Stomach (tissue), 9 donors: ENCODE results near the gene BCAR1. TPM values are rescaled to one million over a fixed set of nuclear protein-coding genes. Genes with fewer than 3 reads are reported as not detected.

ENCODE experiments used
- DNase-seq, 2 donors: peaks; one replicate each; pipeline versions ENCODE4 v3.0.0 to v3.0.0-alpha.2; 2013 to 2019
- H3K27ac ChIP-seq, 5 donors: fragments of 200-600 bp in 4 of 5; sonication (generic) in 4 of 5; one replicate each; pipeline ENCODE4 v1.5.1; 2013 to 2019; ENCODE audit warnings: mild to moderate bottlenecking in 1 of 5, moderate library complexity in 1 of 5
- H3K27me3 ChIP-seq, 3 donors: fragments of 200-600 bp; sonication (generic); one replicate each; pipeline ENCODE4 v1.5.1; 2017 to 2019; ENCODE audit warnings: mixed run types in 1 of 3
- H3K36me3 ChIP-seq, 4 donors: fragments of 200-600 bp; sonication (generic); 1 replicate in 3 of 4; 2 replicates in 1 of 4; pipeline ENCODE4 v1.5.1; 2016 to 2019
- H3K4me1 ChIP-seq, 4 donors: fragments of 200-600 bp; sonication (generic); one replicate each; pipeline ENCODE4 v1.5.1; 2016 to 2019
- H3K4me3 ChIP-seq, 4 donors: fragments of 200-600 bp; sonication (generic) in 3 of 4; one replicate each; pipeline ENCODE4 v1.5.1; 2016 to 2019; ENCODE audit warnings: mild to moderate bottlenecking in 1 of 4
- H3K9me3 ChIP-seq, 4 donors: fragments of 200-600 bp; sonication (generic); one replicate each; pipeline ENCODE4 v1.5.1; 2016 to 2019
- EP300 ChIP-seq: sonication (generic); formaldehyde crosslinking; IDR thresholded peaks from one replicate; pipeline ENCODE4 v1.6.1; 2017; ENCODE audit warnings: antibody characterized with exemption
- POLR2A ChIP-seq, 4 donors: fragments of 450-650 bp; IDR thresholded peaks; one replicate each; pipeline ENCODE4 v1.6.1; 2016; ENCODE audit warnings: antibody characterized with exemption in 4 of 4, control low read depth in 2 of 4, mild to moderate bottlenecking in 1 of 4, moderate library complexity in 1 of 4
- POLR2AphosphoS5 ChIP-seq, 3 donors: sonication (generic); formaldehyde crosslinking; IDR thresholded peaks; one replicate each; pipeline ENCODE4 v1.6.1; 2016; ENCODE audit warnings: antibody characterized with exemption in 3 of 3
- WGBS, 5 donors: extraction: QIAGEN DNeasy Blood & Tissue Kit in 3 of 5; methylation state at CpG; one replicate each; pipeline versions ENCODE4 v1.1.5 to v1.1.7; 2013 to 2018; 5-methylcytosine and 5-hydroxymethylcytosine counted together
- intact Hi-C: fragments of 100-400 bp; cut with DNase I; formaldehyde crosslinking; loops from one replicate; pipeline ENCODE4 v1.15.1; 2023; ENCODE audit warnings: low total_unique reads
- polyA plus RNA-seq, 3 donors: library from polyadenylated mRNA; stranded (reverse); fragments of 200-250 nt; gene quantifications; one replicate each; pipeline ENCODE4 v1.2.3, GENCODE V29; 2013
- small RNA-seq, 4 donors: library from RNA; depleted of rRNA; stranded (forward); fragments of <200 nt; gene quantifications; one replicate each; pipeline ENCODE3, GENCODE V24; 2016
- total RNA-seq, 5 donors: library from RNA; depleted of rRNA; stranded (reverse); fragments of >200 nt; gene quantifications; one replicate each; pipeline versions ENCODE4 v1.1.0 to v1.2.3, GENCODE V29; 2014 to 2016
- TF ChIP-seq, protein P1 (sequence below), 7 experiments: fragments of 450-650 bp in 4 of 7; fragments of 200-600 bp in 3 of 7; sonication (generic) in 3 of 7; IDR thresholded peaks; one replicate each; pipeline ENCODE4 v1.5.1; 2016 to 2019; ENCODE audit warnings: antibody characterized with exemption in 7 of 7, control low read depth in 2 of 7, mild to moderate bottlenecking in 1 of 7
- donor health status: healthy with polysubstance abuse.
- donor health status: Bipolar disorder and iron deficiency.
- donor health status: healthy.

BCAR1 gene
- total and polyA plus RNA-seq, 8 donors = 34.7 to 219 (median 56.8) TPM

DNA sequence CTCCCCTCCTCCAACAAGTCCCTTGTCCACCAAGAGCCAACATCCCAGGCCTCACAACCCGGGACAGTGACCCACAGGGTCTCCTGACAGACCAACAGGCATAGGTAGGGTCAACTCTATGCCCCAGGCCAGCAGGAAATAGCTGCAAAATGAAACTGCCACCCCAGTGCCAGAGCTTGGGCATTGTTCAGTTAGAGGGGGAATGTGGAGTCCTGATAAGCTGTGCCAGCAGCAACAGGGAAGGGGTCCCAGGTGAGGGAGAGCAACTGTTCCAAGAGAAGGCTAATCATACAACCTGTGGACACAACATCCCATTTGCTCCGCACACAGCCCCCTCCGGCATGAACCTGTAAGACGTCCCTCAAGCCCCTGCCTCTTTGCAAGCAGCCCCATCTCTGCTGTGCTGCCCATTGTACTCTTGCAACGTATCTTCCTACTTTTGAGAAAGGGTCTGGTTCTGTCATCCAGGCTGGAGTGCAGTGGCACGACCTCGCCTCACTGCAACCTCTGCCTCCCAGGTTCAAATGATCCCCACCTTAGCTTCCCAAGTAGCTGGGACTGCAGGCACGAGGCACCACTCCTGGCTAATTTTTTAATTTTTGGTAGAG lies 61.7 kb downstream of the BCAR1 start:
- 72 to 92% (median 83%) methylated on average over 8 of the region's 8 CpGs for WGBS, 5 donors
- DNase-seq = no peak
- intact Hi-C loops = no loop called here

DNA sequence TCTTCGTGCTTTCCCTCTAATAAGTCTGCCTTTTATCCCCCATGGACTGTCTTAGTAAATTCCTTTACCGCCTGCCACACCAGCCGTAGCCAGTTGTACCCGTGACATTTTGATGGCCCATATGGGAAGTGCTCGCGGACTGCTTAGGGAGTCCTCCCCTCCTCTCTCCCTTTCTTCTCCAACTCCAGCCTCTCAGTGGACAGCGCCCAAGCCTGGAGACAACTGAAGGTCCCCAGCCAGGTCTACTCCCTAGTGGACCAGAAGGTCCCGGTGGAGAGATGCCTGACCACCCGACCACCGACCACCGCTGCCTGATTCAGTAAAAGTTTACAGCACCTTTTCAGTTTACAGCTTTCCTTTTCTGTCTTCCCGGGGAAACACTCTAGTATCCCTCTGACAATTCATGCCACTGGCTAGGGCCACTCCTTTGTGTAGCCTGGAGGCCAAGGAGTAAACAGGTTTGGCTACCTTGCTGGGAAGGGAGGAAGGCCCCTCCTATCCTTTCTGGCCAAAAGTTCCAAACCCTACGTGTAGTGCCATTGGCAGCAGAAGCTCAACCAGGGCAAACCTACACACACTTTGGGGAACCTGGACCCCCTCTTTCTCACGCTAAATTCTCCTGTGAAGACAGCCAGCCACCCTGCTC lies 62.5 kb downstream of the BCAR1 start:
- no peak for DNase-seq
- intact Hi-C loops = no loop called here
- Histone ChIP-seq H3K9me3 (no peaks in the 10 kb centered on the region), H3K27me3 (peaks cover 0 to 10% (median 0%) of the 10 kb centered on the region in 3 donors), H3K27ac (no peak overlapping the region), H3K4me1 (no peaks in the 10 kb centered on the region), H3K4me3 (no peak overlapping the region), H3K36me3 (no peaks in the 10 kb centered on the region)
- no peak for TF ChIP-seq POLR2AphosphoS5 (IDR thresholded peaks at IDR 0.05)
- no peak for TF ChIP-seq EP300
- TF ChIP-seq POLR2A (IDR thresholded peaks at IDR 0.05) = no peak
- TF ChIP-seq, protein P1, sequence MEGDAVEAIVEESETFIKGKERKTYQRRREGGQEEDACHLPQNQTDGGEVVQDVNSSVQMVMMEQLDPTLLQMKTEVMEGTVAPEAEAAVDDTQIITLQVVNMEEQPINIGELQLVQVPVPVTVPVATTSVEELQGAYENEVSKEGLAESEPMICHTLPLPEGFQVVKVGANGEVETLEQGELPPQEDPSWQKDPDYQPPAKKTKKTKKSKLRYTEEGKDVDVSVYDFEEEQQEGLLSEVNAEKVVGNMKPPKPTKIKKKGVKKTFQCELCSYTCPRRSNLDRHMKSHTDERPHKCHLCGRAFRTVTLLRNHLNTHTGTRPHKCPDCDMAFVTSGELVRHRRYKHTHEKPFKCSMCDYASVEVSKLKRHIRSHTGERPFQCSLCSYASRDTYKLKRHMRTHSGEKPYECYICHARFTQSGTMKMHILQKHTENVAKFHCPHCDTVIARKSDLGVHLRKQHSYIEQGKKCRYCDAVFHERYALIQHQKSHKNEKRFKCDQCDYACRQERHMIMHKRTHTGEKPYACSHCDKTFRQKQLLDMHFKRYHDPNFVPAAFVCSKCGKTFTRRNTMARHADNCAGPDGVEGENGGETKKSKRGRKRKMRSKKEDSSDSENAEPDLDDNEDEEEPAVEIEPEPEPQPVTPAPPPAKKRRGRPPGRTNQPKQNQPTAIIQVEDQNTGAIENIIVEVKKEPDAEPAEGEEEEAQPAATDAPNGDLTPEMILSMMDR (IDR thresholded peaks at IDR 0.05) = no peak
- WGBS, 5 donors = 83 to 88% (median 85%) methylated on average over 14 of the region's 14 CpGs

More for the DNA sequence above, 61.7 kb downstream of the BCAR1 start:
- Histone ChIP-seq H3K27me3 (peaks cover 0 to 10% (median 0%) of the 10 kb centered on the region in 3 donors), H3K27ac (no peak overlapping the region), H3K9me3 (no peaks in the 10 kb centered on the region), H3K4me1 (no peaks in the 10 kb centered on the region), H3K4me3 (no peak overlapping the region), H3K36me3 (no peaks in the 10 kb centered on the region)
- TF ChIP-seq, protein P1 (IDR thresholded peaks at IDR 0.05) = no peak
- TF ChIP-seq POLR2AphosphoS5 (IDR thresholded peaks at IDR 0.05) (no peak), EP300 (no peak), POLR2A (IDR thresholded peaks at IDR 0.05) (no peak)

DNA sequence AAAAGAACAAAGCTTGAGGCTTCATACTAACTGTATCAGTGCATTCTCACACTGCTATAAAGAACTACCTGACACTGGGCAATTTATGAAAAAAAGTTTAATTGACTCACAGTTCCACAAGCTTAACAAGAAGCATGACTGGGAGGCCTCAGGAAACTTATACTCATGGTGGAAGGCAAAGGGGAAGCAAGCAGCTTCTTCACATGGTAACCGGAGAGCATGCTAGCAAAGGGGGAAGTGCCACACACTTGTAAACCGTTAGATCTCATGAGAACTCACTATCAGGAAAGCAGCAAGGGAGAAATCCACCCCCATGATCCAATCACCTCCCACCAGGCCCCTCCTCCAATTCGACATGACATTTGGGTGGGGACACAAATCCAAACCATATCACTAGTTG lies 69.8 kb downstream of the BCAR1 start:
- Histone ChIP-seq H3K9me3 (peaks cover 0 to 12% (median 10%) of the 10 kb centered on the region in 4 donors), H3K4me3 (no peak overlapping the region), H3K4me1 (no peaks in the 10 kb centered on the region), H3K36me3 (no peaks in the 10 kb centered on the region), H3K27me3 (no peaks in the 10 kb centered on the region), H3K27ac (no peak overlapping the region)
- DNase-seq = no peak
- TF ChIP-seq, protein P1 (IDR thresholded peaks at IDR 0.05) = no peak
- 27 to 40% (median 34%) methylated on average over 3 of the region's 3 CpGs for WGBS, 5 donors
- intact Hi-C loops = no loop called here

DNA sequence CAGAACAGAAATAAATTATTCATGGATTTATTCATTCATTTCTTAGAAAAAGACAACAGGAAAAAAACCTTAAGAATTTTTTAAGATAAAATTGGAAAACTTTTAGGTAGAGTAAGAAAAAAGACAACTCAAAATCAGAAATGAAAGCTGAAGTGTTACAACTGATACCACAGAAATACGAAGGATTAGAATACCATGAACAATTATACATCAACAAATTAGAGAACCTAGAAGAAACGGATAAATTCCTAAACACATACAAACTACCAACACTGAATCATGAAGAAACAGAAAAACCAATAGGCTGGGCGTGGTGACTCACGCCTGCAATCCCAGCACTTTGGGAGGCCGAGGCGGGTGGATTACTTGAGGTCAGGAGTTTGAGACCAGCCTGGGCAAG lies 72.2 kb downstream of the BCAR1 start:
- WGBS, 5 donors = 82 to 94% (median 90%) methylated on average over 6 of the region's 6 CpGs
- Histone ChIP-seq H3K4me1 (no peaks in the 10 kb centered on the region), H3K27me3 (no peaks in the 10 kb centered on the region), H3K36me3 (no peaks in the 10 kb centered on the region), H3K4me3 (no peak overlapping the region), H3K27ac (no peak overlapping the region), H3K9me3 (peaks cover 7 to 33% (median 27%) of the 10 kb centered on the region in 4 donors)
- intact Hi-C loops = no loop called here
- no peak for DNase-seq
- TF ChIP-seq, protein P1 (IDR thresholded peaks at IDR 0.05) = no peak
- no peak for TF ChIP-seq POLR2AphosphoS5 (IDR thresholded peaks at IDR 0.05)
- TF ChIP-seq POLR2A (IDR thresholded peaks at IDR 0.05) = no peak
- TF ChIP-seq EP300 = no peak

Small RNAs within 50 kb of the gene (small RNA-seq; reads per million reads assigned to genes)
- 0 reads per million in 4 donors for gene RNU6-758P

Other genes starting within 250 kb of the BCAR1 start
- gene LDHD, start 134.8 kb downstream of the BCAR1 start, total RNA-seq = 100 to 1,000 TPM in 1 of 5 donors, 10 to 100 TPM in 3, 1 to 10 TPM in 1; 5.0 to 110 (median 27.2) TPM
- gene LDHD, start 134.8 kb downstream of the BCAR1 start, polyA plus RNA-seq = 10 to 100 TPM; 13.0 to 34.2 (median 21.0) TPM
- gene ZFP1, start 103.1 kb downstream of the BCAR1 start, total RNA-seq = 10 to 100 TPM in 2 of 5 donors, 1 to 10 TPM in 2, not detected in 1; 2.7 to 29.2 (median 10.2) TPM
- 1 to 10 TPM; 2.9 to 5.2 (median 3.9) TPM for gene ZFP1, start 103.1 kb downstream of the BCAR1 start, polyA plus RNA-seq
- gene CTRB2, start 44.5 kb downstream of the BCAR1 start, total RNA-seq = not detected
- gene CTRB2, start 44.5 kb downstream of the BCAR1 start, polyA plus RNA-seq = 10 to 100 TPM in 1 of 3 donors, 1 to 10 TPM in 2; 2.7 to 26.6 (median 4.0) TPM
- gene CTRB1, start 32.6 kb downstream of the BCAR1 start, total RNA-seq = not detected
- 10 to 100 TPM in 1 of 3 donors, 1 to 10 TPM in 2; 2.5 to 35.9 (median 2.9) TPM for gene CTRB1, start 32.6 kb downstream of the BCAR1 start, polyA plus RNA-seq
- 100 to 1,000 TPM in 1 of 5 donors, 10 to 100 TPM in 3, not detected in 1; 25.8 to 104 (median 63.9) TPM for gene CFDP1, start 181.9 kb upstream of the BCAR1 start, total RNA-seq
- gene CFDP1, start 181.9 kb upstream of the BCAR1 start, polyA plus RNA-seq = 100 to 1,000 TPM in 1 of 3 donors, 10 to 100 TPM in 2; 49.4 to 126 (median 60.7) TPM
- 100 to 1,000 TPM in 1 of 5 donors, 10 to 100 TPM in 3, 1 to 10 TPM in 1; 7.6 to 134 (median 12.0) TPM for gene TMEM170A, start 213.1 kb upstream of the BCAR1 start, total RNA-seq
- 1 to 10 TPM; 3.6 to 4.1 (median 3.7) TPM for gene TMEM170A, start 213.1 kb upstream of the BCAR1 start, polyA plus RNA-seq
- under 1 TPM in 2 of 5 donors, not detected in 3; 0.29 to 0.73 TPM for gene CHST6, start 243.8 kb upstream of the BCAR1 start, total RNA-seq
- under 1 TPM in 1 of 3 donors, not detected in 2; 0.23 TPM for gene CHST6, start 243.8 kb upstream of the BCAR1 start, polyA plus RNA-seq